Pancreas (tissue), 10 donors: Measurements from ENCODE around the gene NECTIN4. TPM values are rescaled to one million over a fixed set of nuclear protein-coding genes. Genes with fewer than 3 reads are reported as not detected.

Experiments
- ATAC-seq, 4 donors: fragments of 200-7000 bp; cut with Tn5 transposase; one replicate each; pipeline versions ENCODE4 v1.8.0 to v1.9.1; 2020; ENCODE audit warnings: mild to moderate bottlenecking in 4 of 4, moderate library complexity in 4 of 4
- DNase-seq, 6 donors: peaks; one replicate each; pipeline ENCODE4 v3.0.0-alpha.2; 2020
- FAIRE-seq: peaks from 2 replicates; lab custom pipeline; 2012; peaks lifted over from hg19 to GRCh38; lab: Jason Lieb, UNC
- H3K27ac ChIP-seq, 4 donors: fragments of 200-600 bp; sonication (generic); 1 replicate in 3 of 4; 2 replicates in 1 of 4; pipeline versions ENCODE4 v1.5.0 to v1.8.0; 2020
- H3K27me3 ChIP-seq, 4 donors: fragments of 200-600 bp; one replicate each; pipeline ENCODE4 v1.8.0; 2021
- H3K36me3 ChIP-seq, 3 donors: fragments of 200-600 bp; sonication (generic) in 1 of 3; one replicate each; pipeline versions ENCODE4 v1.5.0 to v1.8.0; 2020 to 2021
- H3K4me1 ChIP-seq, 3 donors: fragments of 200-600 bp; one replicate each; pipeline ENCODE4 v1.8.0; 2021
- H3K4me3 ChIP-seq, 4 donors: fragments of 200-600 bp; sonication (generic) in 2 of 4; one replicate each; pipeline versions ENCODE4 v1.5.0 to v1.8.0; 2020 to 2021
- H3K9me3 ChIP-seq, 4 donors: fragments of 200-600 bp; one replicate each; pipeline ENCODE4 v1.8.0; 2021
- WGBS, 2 donors: extraction: QIAGEN DNeasy Blood & Tissue Kit; methylation state at CpG; one replicate each; pipeline ENCODE4 v1.1.7; 2013; 5-methylcytosine and 5-hydroxymethylcytosine counted together
- intact Hi-C, 3 donors: fragments of 100-400 bp; cut with DNase I; formaldehyde crosslinking; loops; one replicate each; pipeline versions ENCODE4 v1.11.1 to v1.14.2; 2022
- polyA plus RNA-seq, 2 donors: library from polyadenylated mRNA; stranded (reverse); fragments of 200-250 nt; gene quantifications; one replicate each; pipeline ENCODE4 v1.2.3, GENCODE V29; 2013
- total RNA-seq, 6 donors: library from RNA; stranded (reverse); fragmentation: NEBNext Ultra II Directional in 4 of 6; extraction: Animal tissue kit (Norgen Biotek cat#: 25700) in 4 of 6; gene quantifications; one replicate each; pipeline versions ENCODE4 v1.2.1 to v1.2.4, GENCODE V29; 2021 to 2023
- TF ChIP-seq, protein P1 (sequence below), 4 donors: fragments of 200-600 bp; sonication (generic) in 3 of 4; IDR thresholded peaks; one replicate each; pipeline versions ENCODE4 v1.5.0 to v1.8.0; 2021; ENCODE audit warnings: antibody characterized with exemption in 4 of 4
- donor health status: healthy with polysubstance abuse.
- donor health status: DM: no; HTN: no; CAD: no; lungs with moderate emphysema.
- donor health status: DM: no; HTN: no; CAD: no.
- donor health status: control.
- donor health status: control.
- donor health status: Bipolar disorder and iron deficiency.
- donor health status: DM: yes; HTN: yes; CAD: no.
- donor health status: DM: no; HTN: no; CAD: no.
- donor health status: DM: no; HTN: no; CAD: no.
- donor health status: DM: yes; HTN: yes; CAD: no.

NECTIN4 gene
- total RNA-seq (1 to 10 TPM; 1.7 to 9.3 (median 3.5) TPM), polyA plus RNA-seq (1 to 10 TPM; 2.1 to 2.7 TPM)

- FAIRE-seq (no peak), ATAC-seq (peak; percentile 94 to 97 (median 95)), DNase-seq (peak; percentile 82 to 93 (median 85))
- 13 to 15% methylated on average over 21 to 22 of the region's 22 CpGs for WGBS, 2 donors
- no peaks in the 10 kb centered on the region for H3K9me3 ChIP-seq
- H3K36me3 ChIP-seq = no peaks in the 10 kb centered on the region
- TF ChIP-seq, protein P1, sequence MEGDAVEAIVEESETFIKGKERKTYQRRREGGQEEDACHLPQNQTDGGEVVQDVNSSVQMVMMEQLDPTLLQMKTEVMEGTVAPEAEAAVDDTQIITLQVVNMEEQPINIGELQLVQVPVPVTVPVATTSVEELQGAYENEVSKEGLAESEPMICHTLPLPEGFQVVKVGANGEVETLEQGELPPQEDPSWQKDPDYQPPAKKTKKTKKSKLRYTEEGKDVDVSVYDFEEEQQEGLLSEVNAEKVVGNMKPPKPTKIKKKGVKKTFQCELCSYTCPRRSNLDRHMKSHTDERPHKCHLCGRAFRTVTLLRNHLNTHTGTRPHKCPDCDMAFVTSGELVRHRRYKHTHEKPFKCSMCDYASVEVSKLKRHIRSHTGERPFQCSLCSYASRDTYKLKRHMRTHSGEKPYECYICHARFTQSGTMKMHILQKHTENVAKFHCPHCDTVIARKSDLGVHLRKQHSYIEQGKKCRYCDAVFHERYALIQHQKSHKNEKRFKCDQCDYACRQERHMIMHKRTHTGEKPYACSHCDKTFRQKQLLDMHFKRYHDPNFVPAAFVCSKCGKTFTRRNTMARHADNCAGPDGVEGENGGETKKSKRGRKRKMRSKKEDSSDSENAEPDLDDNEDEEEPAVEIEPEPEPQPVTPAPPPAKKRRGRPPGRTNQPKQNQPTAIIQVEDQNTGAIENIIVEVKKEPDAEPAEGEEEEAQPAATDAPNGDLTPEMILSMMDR (IDR thresholded peaks at IDR 0.05) = no peak
- peaks cover 0 to 19% (median 15%) of the 10 kb centered on the region in 3 donors for H3K4me1 ChIP-seq
- H3K27ac ChIP-seq = peak within 1 kb of the TSS; percentile 49 to 88 (median 64)
- H3K4me3 ChIP-seq = peak within 1 kb of the TSS; percentile 19 to 45 (median 27)
- H3K27me3 ChIP-seq = no peaks in the 10 kb centered on the region
- intact Hi-C loops = no loop called here
Measured at GRCh38 chr1:161089251-161089924, at the start of gene NECTIN4. NECTIN4 (minus strand) TSS chr1:161089558; CDS start chr1:161089296, 262 bp downstream.

GRCh38 chr1:161138431-161138830, 49.1 kb upstream of the NECTIN4 start:
- Histone ChIP-seq H3K27me3 (no peaks in the 10 kb centered on the region), H3K9me3 (no peaks in the 10 kb centered on the region), H3K4me1 (peaks cover 0 to 9% (median 0%) of the 10 kb centered on the region in 3 donors), H3K27ac (no peak overlapping the region), H3K36me3 (no peaks in the 10 kb centered on the region), H3K4me3 (no peak overlapping the region)
- 86 to 88% methylated on average over 1 of the region's 1 CpG for WGBS, 2 donors
- intact Hi-C loops = loop anchor here in 1 of 3 donors (10.0 kb wide), 1 partner anchor 304 kb away; no protein-coding TSS in a partner anchor
- TF ChIP-seq, protein P1 (IDR thresholded peaks at IDR 0.05) = no peak
- ATAC-seq (no peak), DNase-seq (no peak), FAIRE-seq (no peak)

DNA sequence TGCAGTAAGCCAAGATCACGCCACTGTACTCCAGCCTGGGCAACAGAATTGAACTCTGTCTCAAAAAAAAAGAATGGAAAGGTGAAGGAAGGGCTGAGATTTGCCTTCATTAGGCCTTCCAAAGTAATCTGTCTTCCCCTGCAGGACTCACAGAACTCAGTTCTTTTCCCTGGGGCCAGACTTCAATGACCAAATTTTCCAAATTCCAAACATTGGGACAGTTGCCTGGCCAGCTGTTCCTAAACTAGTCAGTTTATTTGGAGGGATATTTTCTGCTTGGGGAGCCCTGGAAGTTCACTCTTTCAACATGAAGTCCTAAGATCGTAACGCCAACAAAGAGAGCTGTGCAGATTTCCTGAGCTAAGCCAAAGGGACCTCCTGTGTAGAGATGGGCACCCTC, 48.5 kb upstream of the NECTIN4 start:
- FAIRE-seq (no peak), ATAC-seq (no peak), DNase-seq (no peak)
- H3K9me3 ChIP-seq = no peaks in the 10 kb centered on the region
- H3K4me1 ChIP-seq = peaks cover 0 to 9% (median 0%) of the 10 kb centered on the region in 3 donors
- no peaks in the 10 kb centered on the region for H3K36me3 ChIP-seq
- no peaks in the 10 kb centered on the region for H3K27me3 ChIP-seq
- WGBS, 2 donors = 80 to 91% methylated on average over 3 of the region's 3 CpGs
- TF ChIP-seq, protein P1 (IDR thresholded peaks at IDR 0.05) = no peak
- intact Hi-C loops = loop anchor here in 1 of 3 donors (10.0 kb wide), 1 partner anchor 303 kb away; no protein-coding TSS in a partner anchor
- H3K4me3 ChIP-seq = no peak overlapping the region
- no peak overlapping the region for H3K27ac ChIP-seq

DNA sequence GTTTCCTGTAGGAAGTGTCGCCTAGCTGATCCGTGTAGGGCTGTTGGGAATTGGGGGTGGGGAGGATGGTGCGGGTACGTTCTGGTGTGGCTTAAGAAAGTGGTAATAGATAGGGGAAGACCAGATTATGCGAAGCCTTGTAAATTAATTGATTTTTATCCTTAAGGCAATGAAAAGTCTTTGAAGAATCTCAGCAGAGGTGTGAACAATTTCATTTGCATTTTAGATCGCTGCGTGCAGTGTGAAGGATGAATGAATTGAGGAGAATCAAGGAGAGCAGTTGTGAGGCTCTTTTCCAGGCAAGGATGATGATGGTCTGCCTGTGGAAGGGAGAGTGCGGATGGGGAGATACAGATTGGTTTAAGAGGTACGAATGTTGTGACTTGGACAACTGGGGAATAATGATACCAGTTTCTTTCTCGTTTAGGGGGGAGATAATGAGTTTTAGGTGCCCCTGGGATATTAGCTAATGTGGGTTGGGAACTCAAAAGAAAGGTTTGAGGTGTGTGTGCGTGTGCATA, 43.9 kb upstream of the NECTIN4 start:
- peak in 1 of 4 donors; percentile 51 for ATAC-seq
- peak overlapping the region; percentile 51 to 79 (median 64) for H3K4me3 ChIP-seq
- H3K36me3 ChIP-seq = peaks cover 0 to under 1% (median 0%) of the 10 kb centered on the region in 3 donors
- H3K27me3 ChIP-seq = no peaks in the 10 kb centered on the region
- H3K9me3 ChIP-seq = no peaks in the 10 kb centered on the region
- no peak for DNase-seq
- no peak for FAIRE-seq
- peaks cover 6 to 12% (median 9%) of the 10 kb centered on the region in 3 donors for H3K4me1 ChIP-seq
- H3K27ac ChIP-seq = peak overlapping the region; percentile 87 to 97 (median 92)
- TF ChIP-seq, protein P1 (IDR thresholded peaks at IDR 0.05) = no peak
- 3 to 4% methylated on average over 11 of the region's 11 CpGs for WGBS, 2 donors
- intact Hi-C loops = loop anchor here in 1 of 3 donors (10.0 kb wide), 1 partner anchor 298 kb away; no protein-coding TSS in a partner anchor
